Measurements from ENCODE around the gene TMTC4. TPM values are rescaled to one million over a fixed set of nuclear protein-coding genes. Genes with fewer than 3 reads are reported as not detected.
A peak's percentile ranks its signal among the peaks of the same experiment; 100 is the strongest.

Gene TMTC4
- total RNA-seq, 4 donors from 2014 or later: 8.8 to 13.2 (median 11.1) TPM

- intact Hi-C loops (cut with DNase I; ENCODE audit: low total_unique reads): loop anchor here (10.0 kb wide), 1 partner anchor 552 kb away; no protein-coding TSS in a partner anchor
- no peak overlapping the region for H3K4me3 ChIP-seq (ENCODE audit: low read depth, poor library complexity, severe bottlenecking)
- TF ChIP-seq POLR2A (IDR thresholded peaks at IDR 0.05) (no peak), CTCF (IDR thresholded peaks at IDR 0.05) (peak in 1 of 3 donors; percentile 16)
- 44 to 46% methylated on average over 2 of the region's 2 CpGs for WGBS, 2 donors
- DNase-seq (ENCODE audit: low spot score in 2 of 2): peak; percentile 58 to 90
Observed at GRCh38 chr13:100573121-100573520, 101.5 kb downstream of the TMTC4 start.

GRCh38 chr13:100566543-100566942, 108.1 kb downstream of the TMTC4 start:
- no peak overlapping the region for H3K4me3 ChIP-seq (ENCODE audit: low read depth, poor library complexity, severe bottlenecking)
- 86 to 92% methylated on average over 6 of the region's 6 CpGs for WGBS, 2 donors
- TF ChIP-seq POLR2A (IDR thresholded peaks at IDR 0.05): no peak
- TF ChIP-seq CTCF (IDR thresholded peaks at IDR 0.05): no peak
- no peak for DNase-seq (ENCODE audit: low spot score in 2 of 2)
- intact Hi-C loops (cut with DNase I; ENCODE audit: low total_unique reads): no loop called here

- no peak overlapping the region for H3K4me3 ChIP-seq (ENCODE audit: low read depth, poor library complexity, severe bottlenecking)
- no peak for TF ChIP-seq POLR2A (IDR thresholded peaks at IDR 0.05)
- TF ChIP-seq CTCF (IDR thresholded peaks at IDR 0.05): no peak
- DNase-seq (ENCODE audit: low spot score in 2 of 2): no peak
- intact Hi-C loops (cut with DNase I; ENCODE audit: low total_unique reads): no loop called here
- WGBS, 2 donors: 70 to 76% methylated on average over 8 of the region's 8 CpGs
Observed at GRCh38 chr13:100565286-100565685, 109.3 kb downstream of the TMTC4 start.

GRCh38 chr13:100564444-100565223, 110.0 kb downstream of the TMTC4 start:
- intact Hi-C loops (cut with DNase I; ENCODE audit: low total_unique reads): no loop called here
- no peak overlapping the region for H3K4me3 ChIP-seq (ENCODE audit: low read depth, poor library complexity, severe bottlenecking)
- TF ChIP-seq CTCF (IDR thresholded peaks at IDR 0.05) (no peak), POLR2A (IDR thresholded peaks at IDR 0.05) (no peak)
- no peak for DNase-seq (ENCODE audit: low spot score in 2 of 2)
- 91 to 92% methylated on average over 13 of the region's 13 CpGs for WGBS, 2 donors

GRCh38 chr13:100563779-100564178, 110.8 kb downstream of the TMTC4 start:
- intact Hi-C loops (cut with DNase I; ENCODE audit: low total_unique reads): no loop called here
- H3K4me3 ChIP-seq (ENCODE audit: low read depth, poor library complexity, severe bottlenecking): no peak overlapping the region
- DNase-seq (ENCODE audit: low spot score in 2 of 2): no peak
- TF ChIP-seq CTCF (IDR thresholded peaks at IDR 0.05) (no peak), POLR2A (IDR thresholded peaks at IDR 0.05) (no peak)
- 90 to 93% methylated on average over 7 of the region's 7 CpGs for WGBS, 2 donors
